Mesodermal cell (in vitro differentiated cells): ENCODE data around the gene ULK4.
"Not testable (repeated sequence)": the region's sequence is repeated elsewhere in the genome, so short reads cannot be mapped to it uniquely, and the experiment has no call there.

ENCODE experiments used
- H3K27ac ChIP-seq: 2 replicates; pipeline ENCODE4 v1.7.0; 2013; ENCODE audit warnings: mild to moderate bottlenecking, low read depth, low read length, moderate library complexity; ENCODE audit not compliant: severe bottlenecking
- H3K36me3 ChIP-seq: 2 replicates; pipeline ENCODE4 v1.7.1; 2013; ENCODE audit warnings: mild to moderate bottlenecking, low read length, moderate library complexity; ENCODE audit not compliant: control insufficient read depth, insufficient read depth
- H3K4me1 ChIP-seq: one replicate; pipeline ENCODE4 v1.7.1; 2013; ENCODE audit warnings: mild to moderate bottlenecking, low read length; ENCODE audit not compliant: insufficient read depth, control insufficient read depth, poor library complexity, severe bottlenecking
- H3K4me3 ChIP-seq: 2 replicates; pipeline ENCODE4 v1.7.0; 2013; ENCODE audit warnings: low read length, control low read depth, mild to moderate bottlenecking; ENCODE audit not compliant: insufficient read depth, poor library complexity, severe bottlenecking; ENCODE audit errors: extremely low read depth
- H3K9me3 ChIP-seq: 2 replicates; pipeline ENCODE4 v1.7.1; 2013; ENCODE audit warnings: mild to moderate bottlenecking, low read length, moderate library complexity; ENCODE audit not compliant: control insufficient read depth
- WGBS, 2 experiments: methylation state at CpG; one replicate each; pipeline ENCODE4 v1.1.5; 2013; ENCODE audit warnings: missing lambda C conversion rate in 2 of 2; ENCODE audit not compliant: insufficient coverage in 2 of 2; 5-methylcytosine and 5-hydroxymethylcytosine counted together

Gene ULK4

GRCh38 chr3:41840936-41841668 is 120.8 kb downstream of the ULK4 start:
- not testable (repeated sequence) for H3K4me1 ChIP-seq, H3K4me3 ChIP-seq, H3K36me3 ChIP-seq, H3K27ac ChIP-seq, H3K9me3 ChIP-seq
- 95 to 96% methylated on average over 34 to 47 of the region's 52 CpGs for WGBS, 2 experiments

GRCh38 chr3:41836360-41837134 is 125.4 kb downstream of the ULK4 start:
- H3K9me3 ChIP-seq: no peaks in the 10 kb centered on the region
- H3K4me3 ChIP-seq: no peak overlapping the region
- no peaks in the 10 kb centered on the region for H3K36me3 ChIP-seq
- H3K27ac ChIP-seq: no peak overlapping the region
- 87 to 100% methylated on average over 1 to 5 of the region's 11 CpGs for WGBS, 2 experiments
- H3K4me1 ChIP-seq: no peaks in the 10 kb centered on the region

- H3K4me3 ChIP-seq: no peak overlapping the region
- no peak overlapping the region for H3K27ac ChIP-seq
- no CpG with 5 or more reads among the region's 3 CpGs for WGBS, 2 experiments
- H3K36me3 ChIP-seq: no peaks in the 10 kb centered on the region
- H3K9me3 ChIP-seq: no peaks in the 10 kb centered on the region
- H3K4me1 ChIP-seq: no peaks in the 10 kb centered on the region
Measured at GRCh38 chr3:41833628-41834027, 128.3 kb downstream of the ULK4 start.

GRCh38 chr3:41819236-41819635 is 142.7 kb downstream of the ULK4 start:
- 67% methylated on average over 1 of the region's 3 CpGs; no CpG with 5 or more reads in 1 of the 2 experiments for WGBS, 2 experiments
- H3K27ac ChIP-seq: no peak overlapping the region
- H3K4me1 ChIP-seq: no peaks in the 10 kb centered on the region
- peaks cover 6% of the 10 kb centered on the region for H3K9me3 ChIP-seq
- no peaks in the 10 kb centered on the region for H3K36me3 ChIP-seq
- no peak overlapping the region for H3K4me3 ChIP-seq

- no peak overlapping the region for H3K27ac ChIP-seq
- no peaks in the 10 kb centered on the region for H3K9me3 ChIP-seq
- H3K4me1 ChIP-seq: no peaks in the 10 kb centered on the region
- no peak overlapping the region for H3K4me3 ChIP-seq
- 84 to 93% methylated on average over 6 to 7 of the region's 8 CpGs for WGBS, 2 experiments
- H3K36me3 ChIP-seq: no peaks in the 10 kb centered on the region
Measured at GRCh38 chr3:41808618-41809017, 153.3 kb downstream of the ULK4 start.

- Histone ChIP-seq H3K9me3 (no peaks in the 10 kb centered on the region), H3K4me1 (no peaks in the 10 kb centered on the region), H3K27ac (no peak overlapping the region), H3K4me3 (no peak overlapping the region), H3K36me3 (no peaks in the 10 kb centered on the region)
- no CpG with 5 or more reads among the region's 1 CpG for WGBS, 2 experiments
Measured at GRCh38 chr3:41808152-41808551, 153.8 kb downstream of the ULK4 start.

- 56 to 63% methylated on average over 1 to 2 of the region's 5 CpGs for WGBS, 2 experiments
- Histone ChIP-seq H3K9me3 (no peaks in the 10 kb centered on the region), H3K27ac (no peak overlapping the region), H3K4me1 (no peaks in the 10 kb centered on the region), H3K4me3 (no peak overlapping the region), H3K36me3 (no peaks in the 10 kb centered on the region)
Measured at GRCh38 chr3:41794748-41795589, 166.9 kb downstream of the ULK4 start.

GRCh38 chr3:41792806-41793205 is 169.1 kb downstream of the ULK4 start:
- H3K9me3 ChIP-seq: no peaks in the 10 kb centered on the region
- H3K36me3 ChIP-seq: no peaks in the 10 kb centered on the region
- H3K27ac ChIP-seq: no peak overlapping the region
- H3K4me3 ChIP-seq: no peak overlapping the region
- 88 to 91% methylated on average over 2 to 3 of the region's 7 CpGs for WGBS, 2 experiments
- no peaks in the 10 kb centered on the region for H3K4me1 ChIP-seq

- 78 to 83% methylated on average over 1 to 2 of the region's 2 CpGs for WGBS, 2 experiments
- Histone ChIP-seq H3K4me3 (no peak overlapping the region), H3K36me3 (no peaks in the 10 kb centered on the region), H3K27ac (no peak overlapping the region), H3K4me1 (no peaks in the 10 kb centered on the region), H3K9me3 (no peaks in the 10 kb centered on the region)
Measured at GRCh38 chr3:41769106-41769505, 192.8 kb downstream of the ULK4 start.

GRCh38 chr3:41768363-41768762 is 193.5 kb downstream of the ULK4 start:
- WGBS, 2 experiments: 100% methylated on average over 1 of the region's 1 CpG
- H3K9me3 ChIP-seq: no peaks in the 10 kb centered on the region
- no peaks in the 10 kb centered on the region for H3K4me1 ChIP-seq
- no peak overlapping the region for H3K27ac ChIP-seq
- H3K36me3 ChIP-seq: no peaks in the 10 kb centered on the region
- no peak overlapping the region for H3K4me3 ChIP-seq
